ENCODE data around the gene TSEN54.

- TF ChIP-seq CTCF (IDR thresholded peaks at IDR 0.05; ENCODE audit: insufficient read depth, low read length, poor library complexity, severe bottlenecking): no peak
- TF ChIP-seq EZH2phosphoT487 (conservative IDR thresholded peaks at IDR 0.05; ENCODE audit: low read length): no peak
Observed at GRCh38 chr17:75492555-75493168, 23.7 kb upstream of the TSEN54 start.
